Kidney (tissue), 14 donors: ENCODE data around the gene SMYD3. TPM values are rescaled to one million over a fixed set of nuclear protein-coding genes. Genes with fewer than 3 reads are reported as not detected.

Experiments
- DNase-seq, 5 donors: peaks; one replicate each; pipeline ENCODE4 v3.0.0-alpha.2; 2013 to 2020
- FAIRE-seq: peaks from 2 replicates; lab custom pipeline; 2012; peaks lifted over from hg19 to GRCh38; lab: Jason Lieb, UNC
- H3K27ac ChIP-seq, 2 donors: one replicate each; pipeline ENCODE4 v1.7.0; 2013; ENCODE audit warnings: low read depth in 2 of 2, low read length in 2 of 2, inconsistent platforms in 1 of 2
- H3K27me3 ChIP-seq: one replicate; pipeline ENCODE4 v1.7.1; 2013; ENCODE audit warnings: low read length, inconsistent platforms; ENCODE audit not compliant: control insufficient read depth, insufficient read depth
- H3K36me3 ChIP-seq, 3 donors: one replicate each; pipeline versions ENCODE4 v1.7.0 to v1.7.1; 2013; ENCODE audit warnings: low read length in 3 of 3, control low read depth in 1 of 3, inconsistent platforms in 1 of 3; ENCODE audit not compliant: insufficient read depth in 3 of 3, control insufficient read depth in 2 of 3
- H3K4me1 ChIP-seq, 3 donors: one replicate each; pipeline versions ENCODE4 v1.7.0 to v1.7.1; 2013; ENCODE audit warnings: low read length in 3 of 3, inconsistent platforms in 1 of 3, low read depth in 1 of 3; ENCODE audit not compliant: control insufficient read depth in 2 of 3, insufficient read depth in 2 of 3
- H3K4me3 ChIP-seq, 3 donors: one replicate each; pipeline versions ENCODE4 v1.7.0 to v1.8.1; 2013; ENCODE audit warnings: low read length in 3 of 3, control low read depth in 1 of 3, inconsistent platforms in 1 of 3
- H3K9ac ChIP-seq, 3 donors: one replicate each; pipeline versions ENCODE4 v1.7.0 to v1.7.1; 2013; ENCODE audit warnings: low read length in 3 of 3, control low read depth in 1 of 3, inconsistent platforms in 1 of 3
- H3K9me3 ChIP-seq, 3 donors: one replicate each; pipeline versions ENCODE4 v1.7.0 to v1.7.1; 2013; ENCODE audit warnings: low read length in 3 of 3, control low read depth in 1 of 3, inconsistent platforms in 1 of 3; ENCODE audit not compliant: control insufficient read depth in 2 of 3, insufficient read depth in 1 of 3
- intact Hi-C: fragments of 100-400 bp; cut with DNase I; formaldehyde crosslinking; loops from one replicate; pipeline ENCODE4 v1.11.1; 2022
- polyA plus RNA-seq: library from polyadenylated mRNA; stranded (reverse); fragments of 350-450 nt; fragmentation: Illumina TruSeq; extraction: RNeasy Lipid Tissue Mini Kit (QIAGEN cat#74804); gene quantifications from one replicate; pipeline ENCODE4 v1.2.3, GENCODE V29; 2014; ENCODE audit warnings: low read depth, low replicate concordance; ENCODE audit not compliant: insufficient read depth
- total RNA-seq: library from RNA; stranded (reverse); fragmentation: NEBNext Ultra II Directional; extraction: Animal tissue kit (Norgen Biotek cat#: 25700); gene quantifications from one replicate; pipeline ENCODE4 v1.2.1, GENCODE V29; 2021
- TF ChIP-seq, protein P1 (sequence below): IDR thresholded peaks from 3 replicates; pipeline ENCODE4 v1.5.1; 2012; ENCODE audit warnings: mild to moderate bottlenecking, moderate library complexity, borderline replicate concordance; ENCODE audit not compliant: insufficient read depth; ENCODE audit errors: extremely low read depth
- donor health status: control.
- donor health status: control.
- donor health status: control.
- donor health status: control.
- donor health status: control.
- donor health status: DM: yes; HTN: yes; CAD: no.
- donor health status: Normal renal cell carcinoma (clear cell type).

Gene SMYD3
- total and polyA plus RNA-seq, 2 donors from 2014 or later: 23.3 to 23.9 TPM

DNA sequence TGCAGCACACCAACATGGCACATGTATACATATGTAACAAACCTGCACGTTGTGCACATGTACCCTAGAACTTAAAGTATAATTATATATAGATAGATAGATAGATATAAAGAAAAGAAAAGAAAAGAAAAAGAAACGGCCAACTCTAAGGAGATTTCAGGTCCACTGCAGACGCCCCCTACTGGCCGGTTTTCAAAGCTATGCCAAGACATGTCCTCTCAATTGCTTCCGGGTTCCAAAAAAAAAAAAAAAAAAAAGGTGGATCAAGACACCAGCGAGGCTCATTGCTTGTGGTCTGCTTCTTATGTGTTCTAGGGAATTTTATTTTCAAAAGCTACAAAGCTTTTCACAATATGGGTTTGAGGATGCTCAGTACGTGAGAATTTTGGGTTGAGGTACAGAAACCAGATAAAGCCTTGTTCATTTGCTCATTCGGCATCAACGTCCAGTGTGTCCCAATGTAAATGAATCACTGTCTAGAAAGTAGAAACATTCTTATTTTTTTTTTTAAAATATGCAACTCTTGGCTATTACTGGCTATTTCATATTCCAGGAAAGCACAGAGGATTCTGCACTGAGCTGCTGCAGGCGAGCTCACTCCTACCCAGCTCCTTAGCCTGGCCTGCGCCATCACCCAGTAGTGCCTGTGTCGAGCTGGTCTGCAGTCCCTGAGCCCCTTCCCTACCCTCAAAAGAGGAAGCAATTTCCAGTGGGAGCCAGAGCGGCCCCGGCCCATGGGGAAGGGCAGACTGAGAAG lies 709.3 kb downstream of the SMYD3 start:
- FAIRE-seq: no peak
- H3K4me1 ChIP-seq: no peaks in the 10 kb centered on the region

DNA sequence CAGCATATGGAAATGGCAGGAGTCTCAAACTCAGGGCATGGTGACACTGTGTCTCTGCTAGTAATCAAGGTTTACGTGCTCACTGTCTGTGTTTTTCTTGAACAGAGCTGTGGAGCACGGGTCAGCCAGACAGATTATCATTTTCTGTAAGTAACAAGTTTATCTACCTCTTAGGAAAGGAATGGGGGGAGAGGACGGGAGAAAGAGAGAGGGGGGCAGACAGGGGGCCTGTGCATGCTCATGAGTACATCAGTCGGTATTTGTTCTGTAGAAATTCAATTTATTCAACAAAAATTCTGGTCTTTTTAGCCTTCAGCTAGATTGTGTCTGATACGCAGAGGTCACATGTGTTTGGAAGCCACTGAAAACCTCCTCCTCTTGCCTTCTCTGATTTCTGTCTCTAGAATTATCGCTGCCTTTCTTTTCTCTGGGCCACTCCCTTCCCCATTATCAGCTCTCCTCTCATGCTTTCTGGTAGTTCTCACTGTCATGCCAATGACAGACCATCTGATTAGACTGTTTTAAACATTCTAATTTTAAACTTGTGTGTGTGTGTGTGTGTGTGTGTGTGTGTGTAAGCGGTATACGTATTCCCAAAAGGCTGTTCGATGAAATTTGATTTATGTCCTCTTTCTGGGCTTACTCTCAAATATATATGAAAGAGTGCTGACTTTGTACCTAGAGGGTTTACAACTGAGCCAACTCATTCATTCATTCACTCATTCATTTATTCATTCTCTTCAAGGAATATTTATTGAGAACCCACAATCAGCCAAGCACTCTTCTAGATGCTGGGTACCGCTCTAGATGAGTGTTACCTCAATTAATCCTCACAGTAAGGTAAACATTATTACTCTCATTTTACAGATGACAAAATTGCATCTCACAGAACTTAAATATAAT lies 715.4 kb downstream of the SMYD3 start:
- no peak for FAIRE-seq
- intact Hi-C loops: no loop called here
- Histone ChIP-seq H3K9me3 (no peaks in the 10 kb centered on the region), H3K36me3 (no peaks in the 10 kb centered on the region), H3K27me3 (no peaks in the 10 kb centered on the region), H3K4me1 (no peaks in the 10 kb centered on the region), H3K27ac (no peak overlapping the region), H3K4me3 (no peak overlapping the region), H3K9ac (no peak overlapping the region)
- no peak for DNase-seq
- TF ChIP-seq, protein P1, sequence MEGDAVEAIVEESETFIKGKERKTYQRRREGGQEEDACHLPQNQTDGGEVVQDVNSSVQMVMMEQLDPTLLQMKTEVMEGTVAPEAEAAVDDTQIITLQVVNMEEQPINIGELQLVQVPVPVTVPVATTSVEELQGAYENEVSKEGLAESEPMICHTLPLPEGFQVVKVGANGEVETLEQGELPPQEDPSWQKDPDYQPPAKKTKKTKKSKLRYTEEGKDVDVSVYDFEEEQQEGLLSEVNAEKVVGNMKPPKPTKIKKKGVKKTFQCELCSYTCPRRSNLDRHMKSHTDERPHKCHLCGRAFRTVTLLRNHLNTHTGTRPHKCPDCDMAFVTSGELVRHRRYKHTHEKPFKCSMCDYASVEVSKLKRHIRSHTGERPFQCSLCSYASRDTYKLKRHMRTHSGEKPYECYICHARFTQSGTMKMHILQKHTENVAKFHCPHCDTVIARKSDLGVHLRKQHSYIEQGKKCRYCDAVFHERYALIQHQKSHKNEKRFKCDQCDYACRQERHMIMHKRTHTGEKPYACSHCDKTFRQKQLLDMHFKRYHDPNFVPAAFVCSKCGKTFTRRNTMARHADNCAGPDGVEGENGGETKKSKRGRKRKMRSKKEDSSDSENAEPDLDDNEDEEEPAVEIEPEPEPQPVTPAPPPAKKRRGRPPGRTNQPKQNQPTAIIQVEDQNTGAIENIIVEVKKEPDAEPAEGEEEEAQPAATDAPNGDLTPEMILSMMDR: no peak

More for the DNA sequence above, 709.3 kb downstream of the SMYD3 start:
- DNase-seq: no peak
- intact Hi-C loops: no loop called here
- H3K27ac ChIP-seq: no peak overlapping the region
- TF ChIP-seq, protein P1: no peak
- H3K4me3 ChIP-seq: no peak overlapping the region
- no peaks in the 10 kb centered on the region for H3K9me3 ChIP-seq
- H3K36me3 ChIP-seq: no peaks in the 10 kb centered on the region
- H3K9ac ChIP-seq: no peak overlapping the region
- no peaks in the 10 kb centered on the region for H3K27me3 ChIP-seq

DNA sequence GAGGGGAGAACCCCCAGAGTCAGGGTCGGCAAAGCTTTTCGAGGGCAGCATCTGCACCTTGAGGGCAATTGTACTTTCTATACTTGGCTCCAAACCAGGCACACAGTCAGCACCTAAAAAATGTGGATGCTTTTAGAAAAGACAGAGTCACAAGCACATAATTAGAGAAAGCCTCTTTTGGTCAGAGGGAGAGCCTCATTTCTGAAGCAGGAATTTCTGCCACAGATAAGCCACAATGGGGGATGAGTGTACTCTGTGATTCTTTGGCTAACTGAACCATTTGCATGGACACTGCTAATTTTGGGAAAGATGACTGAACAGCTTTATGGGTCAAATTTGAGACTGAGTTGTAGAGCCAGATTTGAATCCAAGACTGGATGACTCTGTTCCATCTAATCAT lies 716.6 kb downstream of the SMYD3 start:
- FAIRE-seq: no peak
- no peaks in the 10 kb centered on the region for H3K27me3 ChIP-seq
- no peaks in the 10 kb centered on the region for H3K9me3 ChIP-seq
- H3K4me3 ChIP-seq: no peak overlapping the region
- H3K27ac ChIP-seq: no peak overlapping the region
- H3K4me1 ChIP-seq: no peaks in the 10 kb centered on the region
- TF ChIP-seq, protein P1: no peak
- DNase-seq: no peak
- H3K36me3 ChIP-seq: no peaks in the 10 kb centered on the region
- no peak overlapping the region for H3K9ac ChIP-seq
- intact Hi-C loops: no loop called here
